Fibroblast of lung (primary cell): Measurements from ENCODE around the gene UMOD. TPM values are rescaled to one million over a fixed set of nuclear protein-coding genes. Genes with fewer than 3 reads are reported as not detected.

Experiments
- DNase-seq, 2 donors: peaks; one replicate each; pipeline versions ENCODE4 v3.0.0 to v3.0.0-alpha.2; 2010; ENCODE audit warnings: low read depth in 2 of 2
- H2AFZ ChIP-seq: 2 replicates; pipeline ENCODE4 v1.5.1; 2012; ENCODE audit warnings: low read length, control low read depth, inconsistent platforms
- H3K27ac ChIP-seq: 2 replicates; pipeline ENCODE4 v1.5.1; 2011; ENCODE audit warnings: low read length, control low read depth; ENCODE audit not compliant: insufficient read depth
- H3K27me3 ChIP-seq: 2 replicates; pipeline ENCODE4 v1.5.1; 2011; ENCODE audit warnings: mild to moderate bottlenecking, low read length; ENCODE audit not compliant: control insufficient read depth, insufficient read depth
- H3K36me3 ChIP-seq: 2 replicates; pipeline ENCODE4 v1.5.1; 2011; ENCODE audit warnings: low read length; ENCODE audit not compliant: control insufficient read depth, insufficient read depth
- H3K4me1 ChIP-seq: 2 replicates; pipeline ENCODE4 v1.5.1; 2011; ENCODE audit warnings: low read length; ENCODE audit not compliant: control insufficient read depth, insufficient read depth; ENCODE audit errors: extremely low read depth
- H3K4me2 ChIP-seq: 2 replicates; pipeline ENCODE4 v1.5.1; 2011; ENCODE audit warnings: low read length, control low read depth; ENCODE audit not compliant: insufficient read depth; ENCODE audit errors: extremely low read depth
- H3K4me3 ChIP-seq, 4 experiments: fragments of 200-600 bp in 1 of 4; sonication (generic) in 1 of 4; replicated peaks in 1 of 4; 2 replicates each; pipeline ENCODE4 v1.5.1; 2011 to 2016; ENCODE audit warnings: low read length in 4 of 4, low read depth in 3 of 4, mild to moderate bottlenecking in 3 of 4, control low read depth in 2 of 4, inconsistent platforms in 1 of 4, mixed read lengths in 1 of 4; ENCODE audit not compliant: insufficient read depth in 1 of 4; ENCODE audit errors: control extremely low read depth in 1 of 4
- H3K79me2 ChIP-seq: 2 replicates; pipeline ENCODE4 v1.5.1; 2012; ENCODE audit warnings: mild to moderate bottlenecking, low read length, inconsistent platforms; ENCODE audit not compliant: control insufficient read depth, insufficient read depth
- H3K9ac ChIP-seq: 2 replicates; pipeline ENCODE4 v1.5.1; 2011; ENCODE audit warnings: mild to moderate bottlenecking, low read length, control low read depth; ENCODE audit not compliant: insufficient read depth
- H3K9me3 ChIP-seq: 2 replicates; pipeline ENCODE4 v1.5.1; 2012; ENCODE audit warnings: low read depth, low read length; ENCODE audit not compliant: control insufficient read depth, insufficient read depth
- H4K20me1 ChIP-seq: 2 replicates; pipeline ENCODE4 v1.5.1; 2011; ENCODE audit warnings: low read length; ENCODE audit not compliant: control insufficient read depth, insufficient read depth; ENCODE audit errors: extremely low read depth
- CTCF ChIP-seq, 2 donors: IDR thresholded peaks in 1 of 2; conservative IDR thresholded peaks in 1 of 2; 1 replicate in 1 of 2; 2 replicates in 1 of 2; pipeline ENCODE4 v1.5.1; 2011 to 2012; ENCODE audit warnings: low read length in 2 of 2, control low read depth in 1 of 2, inconsistent platforms in 1 of 2, low read depth in 1 of 2, mild to moderate bottlenecking in 1 of 2
- EZH2 ChIP-seq: IDR thresholded peaks from 2 replicates; pipeline ENCODE4 v1.5.1; 2012; ENCODE audit warnings: low read length, control low read depth, mild to moderate bottlenecking; ENCODE audit errors: missing control alignments
- polyA plus RNA-seq, 2 donors: library from polyadenylated mRNA; depleted of rRNA in 1 of 2; stranded (reverse) in 1 of 2; unstranded in 1 of 2; fragments of >200 nt; gene quantifications; 2 replicates each; pipeline ENCODE4 v1.2.1, GENCODE V29; 2011 to 2012; ENCODE audit warnings: missing spikeins in 1 of 2
- total RNA-seq: library from RNA; depleted of rRNA; stranded (reverse); fragments of >200 nt; gene quantifications from 2 replicates; pipeline ENCODE4 v1.2.1, GENCODE V29; 2014

Gene UMOD
- total and polyA plus RNA-seq, 2 donors (not counting 1 experiment from before 2014, with no cell fraction given): not detected

DNA sequence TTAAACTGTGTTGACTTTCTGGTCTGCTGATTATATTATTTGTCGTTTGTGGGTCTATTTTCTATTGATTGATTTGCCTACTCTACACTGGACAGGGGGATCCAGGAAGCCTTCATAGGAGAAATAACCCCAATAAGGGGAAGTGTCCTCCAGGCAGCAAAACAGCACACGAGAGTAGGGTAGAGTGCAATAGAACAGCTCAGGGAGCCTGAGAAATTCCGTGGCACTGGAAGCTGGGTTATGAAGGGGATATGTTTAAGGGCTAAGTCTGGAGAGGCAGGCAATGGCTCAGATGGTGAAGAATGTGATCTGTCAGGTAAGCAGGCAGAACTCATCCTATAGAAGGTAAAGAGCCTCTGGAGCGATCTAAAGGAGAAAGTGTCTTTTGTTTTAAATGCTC is 46.1 kb downstream of the UMOD start:
- no peaks in the 10 kb centered on the region for H3K4me1 ChIP-seq
- H3K27ac ChIP-seq: no peak overlapping the region
- H2AFZ ChIP-seq: no peak overlapping the region
- no peak overlapping the region for H3K4me2 ChIP-seq
- no peak for DNase-seq
- no peaks in the 10 kb centered on the region for H4K20me1 ChIP-seq
- H3K9me3 ChIP-seq: no peaks in the 10 kb centered on the region
- TF ChIP-seq EZH2: no peak
- TF ChIP-seq CTCF (conservative IDR thresholded peaks at IDR 0.05 in 1 of 2, IDR thresholded peaks at IDR 0.05 in 1 of 2; ENCODE audit: low read depth in 1 of 2, low read length in 2 of 2): no peak
- no peak overlapping the region for H3K4me3 ChIP-seq
- H3K9ac ChIP-seq: no peak overlapping the region
- no peaks in the 10 kb centered on the region for H3K36me3 ChIP-seq
- no peaks in the 10 kb centered on the region for H3K27me3 ChIP-seq
- no peaks in the 10 kb centered on the region for H3K79me2 ChIP-seq

- no peak overlapping the region for H3K4me3 ChIP-seq
Observed at GRCh38 chr16:20303012-20303411, 49.5 kb downstream of the UMOD start.

GRCh38 chr16:20302389-20302788 is 50.1 kb downstream of the UMOD start:
- H3K27ac ChIP-seq: no peak overlapping the region
- H3K9ac ChIP-seq: no peak overlapping the region
- no peak for TF ChIP-seq EZH2
- no peaks in the 10 kb centered on the region for H3K4me1 ChIP-seq
- DNase-seq: no peak
- no peak overlapping the region for H3K4me3 ChIP-seq
- no peaks in the 10 kb centered on the region for H3K27me3 ChIP-seq
- no peak overlapping the region for H2AFZ ChIP-seq
- no peaks in the 10 kb centered on the region for H4K20me1 ChIP-seq
- H3K36me3 ChIP-seq: no peaks in the 10 kb centered on the region
- no peaks in the 10 kb centered on the region for H3K79me2 ChIP-seq
- no peaks in the 10 kb centered on the region for H3K9me3 ChIP-seq
- H3K4me2 ChIP-seq: no peak overlapping the region

More at GRCh38 chr16:20303012-20303411, 49.5 kb downstream of the UMOD start:
- Histone ChIP-seq H2AFZ (no peak overlapping the region), H3K4me1 (no peaks in the 10 kb centered on the region), H3K27ac (no peak overlapping the region), H3K27me3 (no peaks in the 10 kb centered on the region), H3K36me3 (no peaks in the 10 kb centered on the region), H4K20me1 (no peaks in the 10 kb centered on the region), H3K79me2 (no peaks in the 10 kb centered on the region), H3K4me2 (no peak overlapping the region), H3K9ac (no peak overlapping the region), H3K9me3 (no peaks in the 10 kb centered on the region)
- no peak for DNase-seq
- no peak for TF ChIP-seq EZH2
- TF ChIP-seq CTCF (conservative IDR thresholded peaks at IDR 0.05 in 1 of 2, IDR thresholded peaks at IDR 0.05 in 1 of 2; ENCODE audit: low read depth in 1 of 2, low read length in 2 of 2): no peak
